ENCODE measurements around the gene IFNAR1.

IFNAR1 gene

DNA sequence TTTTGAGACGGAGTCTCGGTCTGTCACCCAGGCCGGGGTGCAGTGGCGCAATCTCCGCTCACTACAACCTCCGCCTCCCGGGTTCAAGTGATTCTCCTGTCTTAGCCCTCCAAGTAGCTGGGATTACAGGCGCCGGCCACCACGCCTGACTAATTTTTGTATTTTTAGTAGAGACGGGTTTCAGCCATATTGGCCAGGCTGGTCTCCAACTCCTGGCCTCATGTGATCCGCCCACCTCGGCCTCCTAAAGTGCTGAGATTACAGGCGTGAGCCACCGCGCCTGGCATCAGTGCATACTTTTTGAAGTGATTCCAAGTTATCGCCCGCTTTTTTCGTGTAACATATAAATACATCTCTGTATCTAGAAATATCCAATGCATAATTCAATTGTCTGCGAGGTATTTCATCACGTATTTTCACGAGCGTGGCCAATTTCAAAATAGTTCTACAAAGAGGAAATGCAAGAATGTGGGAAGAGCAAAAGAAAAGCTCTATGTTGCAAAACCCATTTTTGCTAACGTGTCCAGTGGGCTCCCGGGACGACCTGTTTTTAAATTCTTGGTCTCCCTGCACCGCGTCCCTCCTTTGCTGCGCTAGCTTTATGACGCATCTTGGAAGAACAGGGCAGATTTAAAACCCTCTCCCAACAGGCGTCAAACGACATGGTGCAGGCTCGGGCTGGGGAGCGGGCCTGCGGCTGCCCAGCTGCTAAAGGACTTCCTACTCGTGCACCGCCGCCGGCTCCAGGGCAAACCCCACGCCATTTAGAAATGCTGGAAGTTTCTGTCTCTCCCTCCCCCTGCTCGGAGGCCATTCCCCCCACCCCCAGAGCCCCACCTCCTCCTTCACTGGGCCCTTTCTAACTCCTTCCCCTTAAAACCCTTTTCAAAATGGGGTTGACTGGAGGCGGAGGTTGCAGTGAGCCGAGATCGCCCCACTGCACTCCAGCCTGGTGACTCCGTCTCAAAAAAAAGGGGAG lies 77.5 kb downstream of the IFNAR1 start:
- DNase-seq (ENCODE audit: low spot score) = peak; percentile 51

DNA sequence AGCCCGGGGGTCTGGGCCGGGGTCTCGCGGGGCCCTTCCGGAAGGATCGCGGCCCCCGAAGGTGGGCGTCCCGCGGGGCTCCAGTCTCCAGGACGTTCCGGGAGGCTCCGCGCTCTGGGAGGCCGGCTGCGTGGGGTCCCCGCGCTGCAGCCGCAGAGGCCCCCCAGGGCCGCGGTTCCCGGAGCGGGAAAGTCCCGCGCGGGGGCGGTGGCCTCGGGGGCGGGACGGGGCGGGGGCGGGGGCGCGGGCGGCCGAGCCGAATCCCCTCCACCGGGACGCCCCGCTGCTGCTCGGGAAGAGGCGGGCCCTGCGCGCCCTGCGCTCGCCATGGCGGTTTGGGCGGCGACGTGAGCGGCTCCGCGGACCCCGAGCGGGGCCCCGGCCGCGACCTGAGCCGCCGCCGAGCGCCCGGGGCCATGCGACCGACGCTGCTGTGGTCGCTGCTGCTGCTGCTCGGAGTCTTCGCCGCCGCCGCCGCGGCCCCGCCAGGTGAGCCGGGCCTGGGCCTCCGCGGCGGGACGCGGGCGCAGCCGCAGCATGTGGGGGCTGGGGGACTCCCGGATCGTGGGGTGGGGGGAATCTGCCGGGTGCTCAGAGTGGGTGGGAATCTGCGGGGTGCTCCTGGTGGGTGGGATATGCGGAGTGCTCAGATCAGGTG lies 78.5 kb downstream of the IFNAR1 start, which contains the start of gene IFNGR2:
TSS of gene IFNGR2 (plus strand) at position 286 of the 658 bp plus-strand sequence. CDS start at position 417, 131 bp downstream.
- no peak for DNase-seq (ENCODE audit: low spot score)

DNA sequence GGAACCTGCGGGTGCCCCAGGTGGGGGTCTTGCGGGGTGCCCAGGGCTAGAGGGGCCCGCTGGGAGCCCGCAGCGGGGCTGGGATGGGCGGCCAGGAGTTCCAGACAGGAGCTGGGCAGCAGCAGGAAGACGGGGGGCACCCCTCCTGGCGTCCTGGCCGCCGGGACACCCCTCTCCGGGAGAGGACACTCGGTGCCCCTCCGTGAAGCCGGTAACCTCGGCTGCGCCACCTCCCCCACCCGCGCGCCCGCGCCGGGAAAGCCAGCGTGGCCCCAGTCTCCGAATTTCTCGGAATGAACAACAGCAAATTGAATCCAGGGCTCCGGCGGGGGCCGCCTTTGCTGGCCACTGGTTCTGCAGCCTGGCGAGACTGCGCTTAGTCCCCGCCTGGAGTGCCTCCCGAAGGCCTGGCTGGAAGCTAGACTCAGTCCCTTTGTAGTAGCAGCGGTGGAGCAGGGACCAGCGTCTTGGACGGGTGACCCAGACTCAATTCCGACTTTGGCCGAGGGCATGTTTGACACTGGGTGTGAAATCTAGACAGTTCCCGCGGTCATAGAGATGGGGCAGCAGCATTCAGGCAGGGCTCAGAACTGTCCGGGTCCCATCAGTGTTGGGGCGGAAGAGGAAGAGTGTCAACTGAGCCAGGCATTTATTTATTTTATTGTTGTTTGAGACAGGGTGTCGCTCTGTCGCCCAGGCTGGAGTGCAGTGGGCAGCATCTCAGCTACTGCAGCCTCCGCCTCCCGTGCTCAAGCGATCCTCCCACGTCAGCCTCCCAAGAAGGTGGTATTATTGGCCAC lies 79.2 kb downstream of the IFNAR1 start:
- no peak for DNase-seq (ENCODE audit: low spot score)

DNA sequence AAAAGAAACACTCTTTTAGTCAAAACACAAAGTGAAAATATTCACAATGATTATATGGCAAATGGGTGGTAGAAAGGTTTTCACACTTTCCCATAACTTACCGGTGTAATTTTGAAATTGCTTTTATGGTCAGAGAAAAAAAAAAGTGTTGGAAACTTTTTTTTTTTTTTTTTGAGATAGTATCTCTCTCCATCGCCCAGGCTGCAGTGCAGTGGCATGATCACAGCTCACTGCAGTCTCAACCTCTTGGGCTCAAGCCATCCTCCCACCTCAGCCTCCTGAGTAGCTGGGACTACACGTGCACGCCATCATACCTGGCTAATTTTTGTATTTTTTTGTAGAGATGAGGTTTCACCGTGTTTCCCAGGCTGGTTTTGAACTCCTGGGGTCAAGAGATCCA lies 81.7 kb downstream of the IFNAR1 start:
- DNase-seq (ENCODE audit: low spot score) = no peak
